Left ventricle myocardium superior (tissue), 1 donor: ENCODE measurements around the gene MBOAT2. TPM values are rescaled to one million over a fixed set of nuclear protein-coding genes. Genes with fewer than 3 reads are reported as not detected.

Experiments used
- ATAC-seq: fragments of 200-7000 bp; cut with Tn5 transposase; one replicate; pipeline ENCODE4 v1.9.1; 2020; ENCODE audit warnings: mild to moderate bottlenecking, moderate library complexity
- DNase-seq: peaks from one replicate; pipeline ENCODE4 v3.0.0-alpha.2; 2020
- intact Hi-C: fragments of 100-400 bp; cut with micrococcal nuclease; formaldehyde crosslinking; loops from one replicate; pipeline ENCODE4 v1.11.0; 2022
- total RNA-seq: library from RNA; stranded (reverse); fragmentation: NEBNext Ultra II Directional; extraction: Animal tissue kit (Norgen Biotek cat#: 25700); gene quantifications from one replicate; pipeline ENCODE4 v1.2.1, GENCODE V29; 2021
- donor health status: DM: no; HTN: yes; CAD: no; lungs with severe emphysema.

The MBOAT2 gene
- total RNA-seq, 1 donor from 2014 or later = 15.5 TPM

DNA sequence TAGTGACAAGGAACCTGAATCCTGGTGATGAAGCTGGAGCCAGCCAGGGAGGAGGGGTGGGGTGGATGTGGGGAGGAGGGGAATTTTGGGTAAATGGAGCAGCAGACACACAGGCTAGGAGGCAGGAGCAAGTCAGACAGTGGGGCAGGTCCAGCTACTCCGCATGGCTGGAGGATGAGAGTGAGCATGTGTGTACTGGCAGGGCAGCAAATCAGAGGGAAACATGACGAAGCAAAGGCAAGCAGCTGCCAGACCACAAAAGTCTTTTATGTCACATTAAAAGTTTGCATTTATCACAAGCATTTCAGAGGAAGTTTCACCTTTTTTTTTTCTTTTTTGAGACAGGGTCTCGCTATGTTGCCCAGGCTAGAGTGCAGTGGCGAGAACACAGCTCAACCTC, 154.2 kb downstream of the MBOAT2 start:
- no peak for DNase-seq
- no peak for ATAC-seq
- intact Hi-C loops = no loop called here

- ATAC-seq (no peak), DNase-seq (no peak)
- intact Hi-C loops = no loop called here
Measured at GRCh38 chr2:8848328-8849100, 155.0 kb downstream of the MBOAT2 start.

DNA sequence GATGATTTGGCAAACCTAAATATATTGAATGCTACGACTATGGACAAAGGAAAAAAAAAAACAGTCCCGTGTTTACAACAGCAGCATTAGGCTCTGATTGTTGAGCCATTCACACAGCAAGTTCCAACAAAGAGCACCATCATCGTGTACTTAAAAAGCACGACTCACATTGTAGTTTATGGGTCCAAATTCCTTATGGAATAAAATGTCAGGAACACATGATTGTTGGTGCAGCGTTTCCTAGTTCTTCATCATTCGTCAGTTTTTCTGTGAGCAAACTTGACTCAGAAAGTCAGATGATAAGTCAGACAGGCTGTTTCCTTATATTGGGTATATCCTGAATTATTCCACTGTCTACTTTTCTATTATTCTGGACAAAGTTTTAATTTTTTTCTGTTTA, 156.1 kb downstream of the MBOAT2 start:
- no peak for DNase-seq
- intact Hi-C loops = no loop called here

GRCh38 chr2:8841932-8842331, 161.6 kb downstream of the MBOAT2 start:
- intact Hi-C loops = no loop called here
- no peak for DNase-seq
- no peak for ATAC-seq

More for the DNA sequence above, 156.1 kb downstream of the MBOAT2 start:
- ATAC-seq = no peak

DNA sequence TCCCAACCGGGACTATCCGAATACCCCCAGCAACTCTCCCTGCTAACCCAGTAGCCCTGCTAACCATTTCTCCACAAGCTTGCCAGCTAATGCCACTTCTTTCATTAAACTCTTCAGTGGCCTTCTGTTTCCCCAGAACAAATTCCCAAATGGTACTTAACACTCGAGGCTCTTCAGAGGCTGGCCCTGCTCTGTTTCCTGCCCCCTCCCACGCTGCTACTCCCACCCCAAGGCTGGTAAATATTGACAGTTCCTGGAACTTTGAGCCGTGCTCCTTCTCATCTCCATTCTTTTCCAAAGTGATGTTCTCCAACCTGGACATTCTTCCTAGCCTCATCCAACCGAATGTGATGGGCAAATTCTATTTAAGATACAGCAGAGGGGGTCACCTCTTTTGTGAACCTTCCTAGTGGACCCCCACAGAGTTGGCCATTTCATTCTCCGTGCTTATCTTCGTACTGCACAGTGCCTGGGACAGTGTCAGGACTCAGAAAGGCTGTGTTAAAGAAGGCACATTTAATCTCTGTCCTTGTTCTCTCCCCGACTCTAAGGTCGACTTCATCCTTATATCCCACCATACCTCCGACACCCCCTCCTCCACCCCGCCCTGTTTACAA, 162.9 kb downstream of the MBOAT2 start:
- DNase-seq = no peak

DNA sequence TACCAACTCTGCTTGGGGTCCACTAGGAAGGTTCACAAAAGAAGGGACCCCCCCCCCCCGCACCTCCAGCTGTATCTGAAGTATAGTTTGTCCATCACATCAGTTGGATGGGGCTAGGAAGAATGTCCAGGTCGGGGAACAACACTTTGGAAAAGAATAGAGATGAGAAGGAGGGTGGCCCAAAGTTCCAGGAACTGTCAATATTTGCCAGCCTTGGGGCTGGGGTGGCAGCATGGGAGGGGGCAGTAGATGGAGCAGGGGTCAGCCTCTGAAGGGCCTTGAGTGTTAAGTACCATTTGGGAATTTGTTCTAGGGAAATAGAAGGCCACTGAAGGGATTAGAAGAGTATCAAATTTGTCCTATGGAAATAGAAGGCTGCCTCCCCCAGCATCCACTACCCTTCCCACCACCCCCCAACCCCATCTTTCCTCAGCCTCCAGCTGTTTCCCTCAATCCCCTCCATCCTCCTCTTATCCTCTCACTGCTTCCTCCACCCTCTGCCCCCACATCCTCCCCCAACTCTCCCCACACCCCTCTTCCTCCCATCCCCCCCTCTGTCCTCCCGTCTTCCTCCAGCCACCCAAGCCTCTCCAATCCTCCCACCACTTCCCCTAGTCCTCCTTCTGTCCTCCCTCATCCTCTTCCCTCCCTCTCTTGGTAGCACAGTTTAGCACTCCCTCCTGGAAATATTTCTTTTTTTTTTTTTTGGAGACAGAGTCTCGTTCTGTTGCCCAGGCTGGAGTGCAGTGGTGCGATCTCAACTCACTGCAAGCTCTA, 164.1 kb downstream of the MBOAT2 start:
- ATAC-seq = no peak
- intact Hi-C loops = no loop called here
- no peak for DNase-seq

More for the DNA sequence above, 162.9 kb downstream of the MBOAT2 start:
- no peak for ATAC-seq
- intact Hi-C loops = no loop called here

DNA sequence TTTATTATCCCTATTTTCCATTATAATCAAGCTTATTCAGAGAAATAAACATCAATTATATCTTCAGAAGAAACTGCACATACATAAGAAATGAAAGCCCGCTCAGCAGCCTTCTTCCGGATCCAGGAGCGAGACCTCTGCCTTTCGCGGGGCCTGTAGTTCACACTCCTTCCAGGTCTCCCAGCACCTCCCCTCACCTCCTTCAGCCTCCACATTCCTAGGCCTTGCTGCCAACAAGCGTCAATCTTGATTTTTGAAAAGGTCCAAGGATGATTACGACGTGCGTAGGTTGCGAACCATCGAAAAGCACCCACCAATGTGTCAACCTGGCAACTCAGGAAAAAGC, 165.7 kb downstream of the MBOAT2 start:
- intact Hi-C loops = no loop called here
- DNase-seq = no peak
- ATAC-seq = peak; percentile 7

GRCh38 chr2:8836971-8837794, 166.3 kb downstream of the MBOAT2 start, which contains the start of gene KIDINS220:
KIDINS220 (minus strand) TSS chr2:8837613; CDS start chr2:8827093, 10,520 bp downstream.
- peak; percentile 98 for ATAC-seq
- intact Hi-C loops = no loop called here
- DNase-seq = peak; percentile 89

GRCh38 chr2:8835279-8835678, 168.2 kb downstream of the MBOAT2 start:
- intact Hi-C loops = no loop called here
- no peak for DNase-seq
- no peak for ATAC-seq

GRCh38 chr2:8833853-8834252, 169.6 kb downstream of the MBOAT2 start:
- intact Hi-C loops = no loop called here
- DNase-seq = no peak
- ATAC-seq = no peak

- ATAC-seq (peak; percentile 9), DNase-seq (no peak)
- intact Hi-C loops = no loop called here
Measured at GRCh38 chr2:8831516-8831915, 172.0 kb downstream of the MBOAT2 start.

GRCh38 chr2:8827729-8828128, 175.8 kb downstream of the MBOAT2 start:
- no peak for DNase-seq

GRCh38 chr2:8822218-8822617, 181.3 kb downstream of the MBOAT2 start:
- intact Hi-C loops = no loop called here
- ATAC-seq (peak; percentile 10), DNase-seq (no peak)

More at GRCh38 chr2:8827729-8828128, 175.8 kb downstream of the MBOAT2 start:
- no peak for ATAC-seq
- intact Hi-C loops = no loop called here

DNA sequence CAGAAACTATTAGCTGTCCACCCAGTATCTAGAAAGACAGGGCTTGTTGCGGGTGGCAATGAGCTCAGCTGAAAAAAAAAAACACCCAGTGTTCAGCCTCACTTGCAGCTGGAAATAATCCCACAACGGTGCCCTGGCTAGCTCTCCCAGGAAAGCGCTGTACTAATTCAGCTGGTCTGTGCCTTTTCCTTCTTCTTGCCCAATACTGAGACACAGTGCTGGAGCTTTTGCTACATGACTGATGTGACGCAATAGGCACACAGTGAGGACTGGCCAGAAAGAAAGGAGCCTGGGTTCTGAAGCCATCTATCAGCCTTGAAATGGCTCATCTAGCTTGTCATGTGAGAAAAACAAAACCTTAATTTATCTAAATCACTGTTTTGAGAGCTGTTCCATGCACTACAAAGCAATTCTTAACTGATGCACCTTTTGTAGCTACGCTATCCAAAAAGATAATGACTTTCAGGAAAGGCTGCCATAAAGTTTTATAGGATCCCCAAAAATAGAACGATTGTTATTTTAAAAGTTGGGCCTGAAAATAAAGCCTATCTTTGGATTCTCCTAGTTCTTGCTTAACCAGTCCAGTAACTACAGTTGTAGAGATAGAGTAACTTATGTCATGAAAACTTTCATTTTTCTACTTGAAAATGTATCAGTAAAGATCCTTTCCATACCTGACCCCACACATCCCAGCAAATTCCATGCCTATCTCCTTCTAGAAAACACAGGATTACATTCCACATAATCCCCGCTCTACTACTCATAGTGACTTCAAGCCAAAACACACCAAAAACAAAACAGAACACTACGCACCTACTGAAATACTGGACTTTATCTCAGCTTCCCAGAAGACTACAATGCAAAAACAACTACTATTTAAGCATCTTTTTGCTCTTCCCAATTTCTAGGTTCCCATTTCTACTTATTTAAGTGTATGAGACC, 181.9 kb downstream of the MBOAT2 start:
- ATAC-seq (peak; percentile 91), DNase-seq (peak; percentile 53)
- intact Hi-C loops = no loop called here

GRCh38 chr2:8819948-8820347, 183.5 kb downstream of the MBOAT2 start:
- DNase-seq = no peak
- intact Hi-C loops = no loop called here
- peak; percentile 29 for ATAC-seq

DNA sequence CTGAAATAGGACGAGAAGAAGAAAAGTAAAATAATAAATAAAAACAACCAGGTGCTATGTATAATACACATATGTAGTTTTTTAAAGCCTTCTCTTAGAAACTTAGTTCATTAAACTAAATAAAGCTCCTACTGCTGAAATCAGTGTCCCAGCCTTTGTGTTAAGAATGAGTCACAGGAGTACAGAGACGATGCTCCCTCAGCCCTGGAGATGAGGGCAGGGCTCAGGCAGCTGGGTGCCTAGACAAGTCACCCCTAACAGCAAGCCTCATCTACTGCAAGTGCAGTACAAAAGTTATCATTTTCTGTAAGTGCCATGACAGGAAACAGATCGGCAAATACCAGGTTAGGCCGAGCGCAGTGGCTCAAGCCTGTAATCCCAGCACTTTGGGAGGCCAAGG, 184.3 kb downstream of the MBOAT2 start:
- ATAC-seq (peak; percentile 57), DNase-seq (no peak)
- intact Hi-C loops = no loop called here

- intact Hi-C loops = no loop called here
- no peak for ATAC-seq
- DNase-seq = no peak
Measured at GRCh38 chr2:8817221-8817620, 186.3 kb downstream of the MBOAT2 start.
